GM19438 (cell line): ENCODE results near the gene STAMBPL1.

ENCODE experiments used
- ATAC-seq: cut with Tn5 transposase; IDR thresholded peaks from one replicate; pipeline ENCODE4 v1.9.1; 2021; ENCODE audit warnings: low read depth; ENCODE audit not compliant: unreplicated experiment

The STAMBPL1 gene

DNA sequence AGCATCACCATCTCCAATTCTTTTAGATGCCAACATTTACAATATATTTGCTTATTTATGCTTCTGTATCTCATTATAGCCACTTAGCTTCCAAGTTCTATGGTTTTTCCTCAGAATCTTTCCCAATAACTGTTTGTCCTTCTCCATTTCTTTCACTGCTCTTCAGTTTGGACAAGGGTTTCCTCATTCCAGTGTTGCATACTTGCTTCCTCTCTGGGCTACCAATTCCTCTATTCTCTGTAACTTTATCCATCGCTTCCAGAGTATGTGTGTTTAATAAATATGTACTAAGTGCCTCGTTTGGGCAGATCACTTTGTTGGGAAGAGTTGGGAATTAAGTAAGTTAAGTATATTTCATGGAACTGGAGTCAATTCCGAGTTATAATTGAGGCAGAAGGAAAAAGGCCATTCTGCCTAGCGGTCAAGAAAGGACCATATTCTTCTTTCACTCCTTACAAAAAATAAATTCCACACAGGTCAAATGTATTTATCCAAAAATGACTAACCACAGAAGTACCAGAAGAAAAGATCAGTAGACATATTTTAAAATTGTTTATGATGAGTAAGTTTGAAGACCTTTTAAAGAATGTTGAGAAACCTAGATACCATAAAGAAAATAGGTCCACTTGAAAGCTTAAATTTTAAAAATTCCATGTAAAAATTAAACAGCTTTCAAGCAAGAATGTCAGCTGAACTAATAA is 10.8 kb downstream of the STAMBPL1 start:
- no peak for ATAC-seq

DNA sequence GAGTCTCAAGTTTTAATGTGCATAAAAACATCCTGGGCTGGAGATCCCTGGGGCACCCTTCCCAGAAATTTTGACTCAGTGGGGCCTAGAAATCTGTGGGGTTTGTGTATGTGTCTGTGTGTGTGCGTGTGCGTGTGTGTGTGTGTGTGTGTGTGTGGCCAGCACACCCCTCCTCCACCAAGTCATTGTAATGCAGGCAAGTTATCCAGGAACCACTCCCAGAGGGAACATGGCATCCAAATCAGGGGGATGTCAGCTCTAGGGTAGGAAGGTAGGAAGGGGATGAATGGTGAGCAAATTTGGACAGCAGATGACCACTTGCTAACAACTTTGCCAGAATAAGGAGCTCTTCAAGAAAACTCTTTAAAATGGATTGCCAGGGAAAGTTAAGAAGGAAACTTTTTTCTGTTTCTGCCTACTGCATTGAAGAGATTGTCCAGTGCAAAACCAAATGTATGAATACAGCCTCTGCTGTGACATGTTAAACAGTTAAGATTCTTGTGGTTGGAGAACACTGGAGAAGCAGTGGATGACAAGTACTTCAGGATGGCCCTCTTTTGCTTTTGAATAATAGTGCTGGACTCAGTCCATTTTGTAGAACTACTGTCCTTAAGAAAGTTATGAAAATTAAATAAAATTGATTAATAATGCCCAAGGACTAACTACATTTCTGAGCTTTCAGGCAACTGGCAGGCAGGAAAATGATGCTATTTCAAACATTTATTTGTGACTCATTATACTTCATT is 12.3 kb downstream of the STAMBPL1 start:
- no peak for ATAC-seq

DNA sequence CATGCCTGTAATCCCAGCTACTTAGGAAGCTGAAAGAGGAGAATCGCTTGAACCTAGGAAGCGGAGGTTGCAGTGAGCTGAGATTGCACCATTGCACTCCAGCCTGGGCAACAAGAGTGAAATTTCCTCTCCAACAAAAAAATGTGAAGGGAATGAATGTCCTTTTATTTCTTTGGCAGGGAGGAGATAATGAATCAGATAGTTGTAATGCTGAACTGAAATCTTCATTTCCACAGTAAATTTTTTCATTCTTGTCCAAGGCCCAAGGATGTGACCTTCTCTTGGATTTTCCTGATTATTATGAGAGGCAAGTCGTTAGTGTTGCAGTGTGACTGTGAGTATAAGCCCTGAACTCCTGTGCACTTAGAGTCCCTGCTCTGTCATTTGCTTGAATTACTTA is 13.6 kb downstream of the STAMBPL1 start:
- ATAC-seq, result no peak

DNA sequence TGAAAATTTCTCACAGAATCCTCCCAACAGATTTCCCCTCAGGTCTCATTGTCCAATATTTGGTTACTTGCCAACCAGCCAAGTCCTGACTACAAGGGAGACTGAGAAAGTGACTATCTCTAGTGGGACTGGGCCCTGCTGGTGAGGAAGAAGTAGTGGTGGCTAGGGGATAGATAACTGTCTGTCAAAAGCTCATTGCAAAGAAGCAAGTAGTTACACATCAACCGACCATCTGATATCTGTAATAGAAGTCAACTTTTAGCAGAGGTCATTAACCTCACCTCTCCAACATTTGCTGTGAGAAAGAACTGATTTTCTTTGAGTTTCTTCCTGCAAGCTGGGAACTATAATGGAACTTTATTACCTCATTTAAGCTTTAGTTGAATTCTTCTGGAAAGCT is 15.2 kb downstream of the STAMBPL1 start:
- no peak for ATAC-seq

DNA sequence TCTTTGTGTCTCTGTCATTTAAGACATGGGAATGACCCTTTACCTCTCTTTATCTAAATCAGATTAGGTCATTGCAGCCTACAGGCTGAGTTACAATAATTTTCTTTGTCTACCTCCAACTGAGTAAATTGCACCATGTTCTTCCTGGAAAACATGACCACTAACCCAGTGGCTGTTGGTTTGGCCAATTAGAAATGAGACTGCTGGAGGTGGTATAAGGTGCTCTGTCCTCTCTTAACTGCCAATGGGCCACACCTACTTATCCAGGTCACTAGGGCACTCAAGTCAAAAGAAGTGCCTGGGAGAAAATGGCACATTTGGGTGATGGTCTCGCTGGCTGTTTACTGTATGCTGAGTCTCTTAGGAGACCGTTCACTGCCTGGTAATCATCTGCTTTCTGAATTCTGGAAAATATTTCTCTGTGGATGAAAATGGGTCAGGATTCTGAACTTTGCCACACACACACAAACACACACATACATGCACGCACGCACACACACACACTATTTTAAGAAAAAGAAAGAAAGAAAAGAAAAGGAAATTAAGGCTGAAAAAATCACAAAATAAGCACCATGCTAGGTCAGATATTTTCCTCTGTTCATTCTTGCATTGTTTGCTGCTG is 16.4 kb downstream of the STAMBPL1 start:
- ATAC-seq, result no peak

DNA sequence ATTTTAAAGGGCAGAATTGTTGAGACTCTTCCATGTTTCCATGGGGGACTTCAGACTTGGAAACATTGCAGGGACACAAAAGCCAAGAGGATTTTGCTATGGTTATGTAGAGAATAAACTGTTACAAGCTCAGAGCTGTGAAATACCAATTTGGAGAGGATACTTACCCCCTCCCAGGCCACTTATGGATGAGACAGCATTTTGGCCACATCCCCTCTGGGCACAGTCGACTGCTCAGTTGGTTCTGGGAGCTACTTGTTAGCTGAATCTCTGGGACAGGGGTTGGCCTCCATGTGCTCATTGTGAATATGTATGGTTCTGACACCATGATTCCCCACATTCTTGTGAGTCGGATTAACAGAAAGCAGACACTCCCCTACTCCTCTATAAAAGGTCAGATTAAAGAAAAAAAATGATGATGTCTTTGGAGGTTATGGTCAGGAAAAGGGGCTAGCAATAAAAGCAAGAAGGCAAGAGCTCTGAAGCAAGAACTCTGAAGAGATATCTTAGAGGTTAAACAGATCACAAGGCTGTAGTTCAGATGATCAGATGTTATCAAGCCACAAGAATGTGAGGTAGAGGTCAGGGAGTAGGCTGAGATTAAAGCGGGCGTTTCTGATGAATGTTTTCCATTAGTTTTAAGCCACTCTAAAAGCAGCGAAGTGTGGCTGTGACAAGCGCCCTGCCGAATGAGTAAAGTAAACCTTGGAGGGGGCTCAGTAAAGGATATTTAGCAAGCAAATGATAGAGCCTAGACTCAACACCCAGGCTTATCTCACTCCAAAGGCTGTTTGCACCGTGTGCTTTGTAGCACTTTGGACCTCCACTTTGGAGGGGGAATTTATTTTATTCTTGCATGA is 17.2 kb downstream of the STAMBPL1 start:
- no peak for ATAC-seq

DNA sequence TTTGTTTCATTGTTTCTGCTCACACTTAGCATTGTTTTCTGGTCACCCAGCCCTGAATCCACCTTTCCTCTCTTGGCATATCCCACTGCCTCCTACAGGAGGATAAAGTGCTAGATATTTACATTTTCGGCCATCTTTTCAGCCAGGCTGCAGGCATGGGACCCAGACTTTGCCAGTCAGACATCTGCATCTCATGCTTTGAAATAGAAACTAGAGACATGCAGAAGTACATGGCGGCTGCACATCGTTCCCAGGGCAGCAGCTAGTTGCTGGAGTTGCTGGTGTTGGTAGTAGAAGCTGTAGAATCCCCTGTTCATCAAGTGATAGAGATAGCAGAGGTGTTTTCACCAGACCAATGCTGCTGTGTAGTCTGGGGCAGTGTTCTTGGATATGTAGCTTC is 18.7 kb downstream of the STAMBPL1 start:
- ATAC-seq, result no peak

DNA sequence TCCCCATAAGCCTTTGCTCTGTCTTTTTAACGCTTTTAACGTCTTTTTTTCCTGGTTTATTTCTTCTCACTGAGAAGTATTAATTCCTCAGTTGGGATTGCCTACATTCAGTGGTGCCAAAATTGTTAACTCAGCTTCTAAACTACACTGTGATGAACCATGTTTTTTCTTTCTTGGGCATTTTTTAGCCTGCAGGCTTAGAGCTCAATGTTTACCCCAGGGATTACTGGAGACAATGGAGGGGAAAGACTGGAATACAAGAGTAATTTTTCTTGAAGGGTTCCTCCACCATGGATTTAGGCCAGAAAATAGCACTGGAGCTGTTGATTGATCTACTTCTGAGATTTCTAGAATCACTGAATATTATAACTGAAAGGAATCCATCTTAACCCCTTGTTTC is 19.8 kb downstream of the STAMBPL1 start:
- ATAC-seq, result no peak

DNA sequence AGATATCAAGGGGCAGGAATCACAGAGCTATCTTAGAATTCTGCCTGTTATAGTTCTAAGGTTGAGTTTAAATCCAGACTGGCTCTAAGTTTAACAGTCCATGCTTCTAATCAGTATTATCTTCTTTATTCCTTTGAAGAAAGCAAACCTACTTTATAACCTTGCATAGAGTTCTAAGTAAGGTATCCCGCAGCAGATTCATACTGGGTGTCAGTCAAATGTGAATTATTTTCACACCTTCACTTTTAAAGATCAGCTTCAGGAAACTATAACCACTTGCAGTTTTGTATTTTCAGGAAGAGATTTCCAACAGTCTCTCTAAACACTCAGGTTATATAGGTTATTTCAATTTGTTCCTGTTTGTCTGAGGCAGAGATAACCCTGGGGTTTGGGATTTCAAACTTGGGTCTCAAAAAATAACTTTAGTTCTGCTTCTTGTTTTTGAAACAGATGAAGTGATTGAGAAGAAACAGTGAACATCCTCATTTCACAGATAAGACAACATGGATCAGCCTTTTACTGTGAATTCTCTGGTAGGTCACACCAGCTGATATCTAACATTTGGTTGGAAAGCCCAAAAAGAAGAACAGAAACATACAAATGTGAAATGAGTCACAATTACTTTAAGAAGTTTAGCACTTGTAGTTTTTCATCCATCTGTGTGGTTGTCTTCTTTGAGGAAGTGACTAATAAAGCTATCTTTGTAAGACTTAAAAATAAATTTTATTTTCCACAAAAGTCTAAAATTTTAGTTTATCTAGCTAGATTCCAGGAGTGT is 21.4 kb downstream of the STAMBPL1 start:
- ATAC-seq, result peak; percentile 88

DNA sequence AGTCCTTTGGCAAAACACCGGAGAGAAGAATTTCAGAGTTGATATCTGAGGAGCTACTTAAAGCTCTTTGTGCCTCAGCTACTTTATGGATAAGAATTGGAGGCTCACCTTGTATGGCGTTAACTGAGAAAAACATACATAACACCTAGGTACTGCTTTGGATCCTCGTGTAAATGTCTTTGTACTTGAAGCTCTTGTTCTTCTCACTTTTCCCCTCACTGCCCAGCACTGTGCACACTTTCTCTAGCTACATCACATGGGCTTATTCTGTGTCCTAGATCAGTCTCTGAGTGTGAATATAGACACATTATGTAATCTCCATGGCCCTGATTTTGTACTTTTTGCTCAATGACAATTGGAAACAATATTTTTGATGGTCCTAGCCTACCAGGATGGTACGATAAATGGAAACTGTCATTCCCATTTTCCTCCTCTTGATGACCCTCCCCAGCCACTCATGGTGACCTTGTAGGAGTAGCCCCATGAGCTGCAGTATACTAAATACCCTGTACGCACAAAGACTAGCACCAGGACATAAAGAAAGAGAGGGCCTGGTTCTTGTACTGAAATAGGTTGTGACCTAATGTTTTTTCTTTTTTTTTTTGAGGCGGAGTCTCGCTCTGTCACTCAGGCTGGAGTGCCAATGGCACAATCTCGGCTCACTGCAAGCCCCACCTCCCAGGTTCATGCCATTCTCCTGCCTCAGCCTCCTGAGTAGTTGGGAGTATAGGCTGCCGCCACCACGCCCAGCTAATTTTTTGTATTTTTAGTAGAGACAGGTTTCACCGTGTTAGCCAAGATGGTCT is 22.1 kb downstream of the STAMBPL1 start:
- ATAC-seq, result peak; percentile 34

DNA sequence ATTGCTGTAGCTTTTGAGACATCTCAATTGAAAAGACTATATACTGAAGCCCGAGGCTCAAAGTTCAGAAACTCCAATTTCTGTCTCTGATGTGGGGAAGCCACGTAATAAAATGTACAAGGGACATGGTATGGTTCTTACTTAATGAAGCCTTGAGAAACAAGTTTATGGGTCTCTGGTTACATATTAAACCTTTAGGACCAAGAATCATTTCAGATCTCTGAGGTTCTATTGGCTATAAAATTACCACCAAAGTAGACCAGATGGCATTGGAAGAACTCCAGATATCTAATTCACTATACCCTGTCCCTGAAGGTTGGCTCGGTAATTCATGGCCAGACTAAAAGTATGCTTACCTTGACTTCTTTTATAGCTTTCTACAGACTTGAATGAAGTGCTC is 23.7 kb downstream of the STAMBPL1 start:
- no peak for ATAC-seq

DNA sequence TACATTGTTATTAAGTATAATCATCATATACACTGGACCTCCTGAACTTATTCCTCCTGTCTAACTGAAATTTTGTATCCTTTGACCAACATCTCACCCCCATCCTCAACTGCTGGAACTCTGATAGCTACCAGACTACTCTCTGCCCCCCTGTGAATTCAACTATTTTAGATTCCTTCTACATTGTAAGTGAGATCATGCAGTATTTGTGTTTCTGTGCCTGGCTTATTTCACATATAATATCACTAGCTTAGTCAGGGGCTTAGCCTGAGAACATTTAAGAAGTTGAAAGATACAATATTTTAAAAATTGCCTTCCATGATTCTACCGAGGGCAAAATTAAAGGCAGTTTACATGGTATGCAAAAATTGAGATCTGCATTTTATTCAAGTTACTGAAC is 26.9 kb downstream of the STAMBPL1 start:
- ATAC-seq, result no peak

DNA sequence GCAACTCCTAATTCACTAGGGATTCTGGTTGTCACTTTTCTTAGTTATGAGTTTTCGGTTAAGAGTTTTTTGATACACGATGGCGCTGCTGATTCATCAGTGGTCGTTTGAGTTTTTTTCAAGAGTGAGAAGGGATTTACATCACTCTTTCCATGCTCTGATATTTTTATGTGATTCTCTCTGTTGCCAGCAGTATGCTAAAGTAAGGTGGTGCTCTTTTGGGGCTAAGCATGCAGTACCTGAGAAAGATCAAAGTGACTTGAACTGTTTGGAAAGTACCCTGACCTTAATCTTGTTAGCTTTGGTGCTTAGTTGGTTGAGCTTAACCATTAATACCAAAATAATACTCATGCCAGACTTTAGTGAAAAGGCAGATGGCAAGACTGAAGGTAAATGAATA is 28.1 kb downstream of the STAMBPL1 start:
- ATAC-seq, result no peak

DNA sequence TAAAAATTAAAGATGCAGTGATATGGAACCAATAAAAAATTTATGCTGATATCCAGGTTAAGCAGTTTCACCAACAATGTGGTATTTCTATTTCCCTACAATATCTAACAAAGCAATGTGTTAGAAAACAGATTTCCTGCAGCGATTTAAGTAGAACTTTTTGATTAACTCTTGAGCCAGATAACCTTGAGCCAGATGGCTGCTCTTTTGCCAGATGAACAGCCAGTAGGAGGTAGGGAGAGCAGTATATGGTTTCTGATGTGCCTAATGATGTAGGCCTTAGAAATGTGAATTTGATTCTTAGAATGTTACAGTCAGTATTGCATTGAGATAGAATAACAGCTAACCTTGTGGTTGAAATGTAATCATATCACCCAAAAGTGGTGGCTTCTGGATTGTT is 31.1 kb downstream of the STAMBPL1 start:
- no peak for ATAC-seq

DNA sequence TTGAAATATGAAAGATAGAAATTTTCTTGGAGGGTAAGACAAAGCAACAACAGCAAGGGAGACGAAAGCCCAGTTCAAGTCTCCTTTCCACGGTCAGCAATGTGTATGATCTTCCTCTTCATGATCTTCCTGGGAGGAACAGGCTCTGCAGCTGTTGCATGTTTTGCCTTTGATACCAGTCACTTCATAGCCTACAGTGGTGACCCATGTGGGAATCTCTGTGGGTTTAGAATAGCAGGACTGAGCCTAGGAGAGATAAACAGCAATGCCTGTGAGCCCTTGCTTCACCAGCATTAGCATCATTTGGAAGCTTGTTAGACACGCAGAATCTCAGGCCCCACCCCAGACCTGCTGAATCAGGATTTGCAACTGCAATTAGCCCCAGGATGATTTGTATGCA is 31.8 kb downstream of the STAMBPL1 start:
- no peak for ATAC-seq

DNA sequence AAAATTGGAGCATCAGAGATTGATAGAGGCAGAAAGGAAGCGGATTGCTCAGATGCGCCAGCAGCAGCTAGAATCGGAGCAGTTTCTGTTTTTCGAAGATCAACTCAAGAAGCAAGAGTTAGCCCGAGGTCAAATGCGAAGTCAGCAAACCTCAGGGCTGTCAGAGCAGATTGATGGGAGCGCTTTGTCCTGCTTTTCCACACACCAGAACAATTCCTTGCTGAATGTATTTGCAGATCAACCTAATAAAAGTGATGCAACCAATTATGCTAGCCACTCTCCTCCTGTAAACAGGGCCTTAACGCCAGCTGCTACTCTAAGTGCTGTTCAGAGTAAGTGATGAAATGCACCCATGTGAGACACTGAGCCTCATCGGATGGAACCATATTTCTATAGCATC is 33.1 kb downstream of the STAMBPL1 start:
- ATAC-seq, result no peak

DNA sequence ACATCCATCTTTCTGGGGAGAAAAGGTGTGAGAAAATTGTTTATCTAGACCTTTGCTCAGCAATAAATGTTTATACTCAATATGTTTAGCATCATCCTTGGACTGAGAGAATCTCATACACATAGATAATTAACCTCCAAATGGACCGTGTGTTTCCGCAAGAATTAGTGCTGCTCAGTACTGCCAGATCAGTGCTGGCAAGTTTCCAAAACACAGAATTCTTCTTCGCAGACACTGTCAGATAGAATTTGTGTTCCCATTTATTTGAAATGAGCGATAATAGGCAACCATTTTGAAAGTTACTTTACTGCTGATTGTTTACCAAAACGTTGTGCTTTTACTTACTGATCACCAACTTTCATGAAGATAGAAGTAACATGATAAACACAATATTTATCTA is 33.7 kb downstream of the STAMBPL1 start:
- no peak for ATAC-seq

DNA sequence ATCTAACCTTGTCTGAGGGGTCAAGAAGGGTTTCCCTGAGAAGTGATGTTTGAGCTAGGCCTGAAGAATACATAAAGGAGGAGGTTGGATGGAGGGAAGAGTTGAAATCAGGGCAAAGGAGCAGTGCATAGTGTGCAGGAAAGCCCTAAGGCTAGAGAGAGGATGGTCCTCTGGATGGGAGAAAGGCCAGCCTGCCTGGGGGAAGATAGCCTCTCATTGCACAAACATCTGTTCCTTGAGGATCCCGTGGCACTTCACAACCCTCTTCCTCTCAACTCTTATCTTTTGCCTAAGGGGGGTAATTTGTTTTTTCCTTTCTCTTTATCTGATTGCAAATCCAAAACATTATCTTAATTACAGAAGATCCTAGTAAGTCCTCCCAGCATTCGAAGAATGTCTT is 35.7 kb downstream of the STAMBPL1 start:
- no peak for ATAC-seq

DNA sequence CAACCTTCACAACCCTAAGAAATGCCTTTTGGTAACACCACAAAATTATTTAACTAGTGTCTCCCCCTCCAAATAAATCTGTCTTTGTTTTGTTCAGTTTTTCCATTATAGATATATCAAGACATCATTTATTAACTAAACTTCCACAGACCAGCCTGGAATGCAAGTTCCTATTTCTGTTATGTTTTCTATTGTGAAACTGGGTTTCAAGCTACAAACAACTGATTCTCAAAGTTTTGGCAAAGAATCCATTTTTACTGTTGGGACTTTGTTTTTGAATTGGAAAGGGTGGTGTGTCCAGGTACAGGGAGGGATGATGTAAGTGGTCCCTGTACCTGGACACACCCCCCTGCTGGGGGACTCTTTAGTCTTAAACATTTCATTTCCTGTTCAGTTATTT is 36.2 kb downstream of the STAMBPL1 start:
- ATAC-seq, result no peak
